CD8-positive, alpha-beta memory T cell (primary cell): Measurements from ENCODE around the gene PSMD5. TPM values are rescaled to one million over a fixed set of nuclear protein-coding genes. Genes with fewer than 3 reads are reported as not detected.
A peak's percentile ranks its signal among the peaks of the same experiment; 100 is the strongest.

Experiments used
- CTCF ChIA-PET: fragments of 350-600 bp; sonication (Branson Sonifier 250); formaldehyde crosslinking; loops from one replicate; lab custom pipeline; 2021; ENCODE audit warnings: antibody characterized with exemption; lab: Charles Lee
- POLR2A ChIA-PET: fragments of 350-600 bp; sonication (Branson Sonifier 250); formaldehyde crosslinking; loops from one replicate; lab custom pipeline; 2021; ENCODE audit warnings: antibody characterized with exemption; lab: Charles Lee
- DNase-seq, 5 donors: peaks; one replicate each; pipeline versions ENCODE4 v3.0.0 to v3.0.0-alpha.2; 2020 to 2022; ENCODE audit warnings: mixed read lengths in 1 of 5
- H3K27ac ChIP-seq: one replicate; pipeline ENCODE4 v1.7.0; 2013; ENCODE audit warnings: low read depth, mild to moderate bottlenecking, low read length, moderate library complexity
- H3K27me3 ChIP-seq: 2 replicates; pipeline ENCODE4 v1.7.0; 2013; ENCODE audit warnings: low read length, mild to moderate bottlenecking; ENCODE audit not compliant: insufficient read depth, poor library complexity, severe bottlenecking
- H3K36me3 ChIP-seq: 2 replicates; pipeline ENCODE4 v1.7.0; 2013; ENCODE audit warnings: mild to moderate bottlenecking, low read length, moderate library complexity; ENCODE audit not compliant: insufficient read depth
- H3K4me1 ChIP-seq: 2 replicates; pipeline ENCODE4 v1.7.0; 2013; ENCODE audit warnings: mild to moderate bottlenecking, low read length, moderate library complexity; ENCODE audit not compliant: insufficient read depth
- H3K4me3 ChIP-seq: 2 replicates; pipeline ENCODE4 v1.7.0; 2013; ENCODE audit warnings: mild to moderate bottlenecking, low read length
- H3K9me3 ChIP-seq: 2 replicates; pipeline ENCODE4 v1.7.0; 2013; ENCODE audit warnings: mild to moderate bottlenecking, low read length
- H3K27ac Mint-ChIP-seq, 8 donors: one replicate each; pipeline ENCODE4 v1.8.0; 2020 to 2021; ENCODE audit warnings: mixed read lengths in 8 of 8, mild to moderate bottlenecking in 6 of 8, inconsistent platforms in 3 of 8, moderate library complexity in 3 of 8
- H3K27me3 Mint-ChIP-seq, 2 donors: one replicate each; pipeline ENCODE4 v1.8.0; 2020 to 2021; ENCODE audit warnings: mixed read lengths in 2 of 2, mild to moderate bottlenecking in 1 of 2, moderate library complexity in 1 of 2
- H3K36me3 Mint-ChIP-seq, 3 donors: one replicate each; pipeline ENCODE4 v1.8.0; 2020 to 2021; ENCODE audit warnings: mixed read lengths in 3 of 3, inconsistent platforms in 1 of 3, mild to moderate bottlenecking in 1 of 3
- H3K4me1 Mint-ChIP-seq, 3 donors: one replicate each; pipeline ENCODE4 v1.8.0; 2020 to 2021; ENCODE audit warnings: mixed read lengths in 3 of 3, inconsistent platforms in 1 of 3, mild to moderate bottlenecking in 1 of 3
- H3K4me3 Mint-ChIP-seq, 7 donors: one replicate each; pipeline ENCODE4 v1.8.0; 2020 to 2021; ENCODE audit warnings: mixed read lengths in 7 of 7, mild to moderate bottlenecking in 6 of 7, moderate library complexity in 4 of 7, inconsistent platforms in 2 of 7
- H3K9me3 Mint-ChIP-seq, 5 donors: one replicate each; pipeline ENCODE4 v1.8.0; 2020 to 2022; ENCODE audit warnings: mixed read lengths in 5 of 5, mild to moderate bottlenecking in 3 of 5, moderate library complexity in 2 of 5, inconsistent platforms in 1 of 5
- polyA plus RNA-seq: library from polyadenylated mRNA; unstranded; fragments of 300-500 nt; fragmentation: Illumina TruSeq; gene quantifications from one replicate; pipeline ENCODE4 v1.2.3, GENCODE V29; 2021
- total RNA-seq, 2 experiments: library from RNA; stranded (reverse); gene quantifications; one replicate each; pipeline ENCODE4 v1.2.3, GENCODE V29; 2021

The PSMD5 gene
- total and polyA plus RNA-seq, 3 experiments from 2014 or later = 21.1 to 63.7 (median 60.9) TPM

- Histone ChIP-seq H3K9me3 (no peaks in the 10 kb centered on the region), H3K4me3 (no peak overlapping the region), H3K4me1 (peaks cover 10% of the 10 kb centered on the region), H3K27me3 (no peaks in the 10 kb centered on the region), H3K36me3 (peaks cover 23% of the 10 kb centered on the region), H3K27ac (no peak overlapping the region)
- peak overlapping the region in 3 of 8 donors; percentile 20 to 63 (median 38) for H3K27ac Mint-ChIP-seq
- H3K4me1 Mint-ChIP-seq = peaks cover 31 to 62% (median 50%) of the 10 kb centered on the region in 3 donors
- ChIA-PET POLR2A (no interaction called here), CTCF (interaction anchor here (1.1 kb wide), 1 partner anchor 157 kb away, joined by 6 read pairs; no protein-coding TSS in a partner anchor)
- H3K36me3 Mint-ChIP-seq = peaks cover 3 to 72% (median 26%) of the 10 kb centered on the region in 3 donors
- no peaks in the 10 kb centered on the region for H3K9me3 Mint-ChIP-seq
- DNase-seq = no peak
- no peak overlapping the region for H3K4me3 Mint-ChIP-seq
- no peaks in the 10 kb centered on the region for H3K27me3 Mint-ChIP-seq
Observed at GRCh38 chr9:120780367-120780766, 62.4 kb downstream of the PSMD5 start.

GRCh38 chr9:120779227-120779626 is 63.5 kb downstream of the PSMD5 start:
- no peak overlapping the region for H3K27ac ChIP-seq
- H3K4me1 Mint-ChIP-seq = peaks cover 26 to 56% (median 45%) of the 10 kb centered on the region in 3 donors
- no peak for DNase-seq
- no peaks in the 10 kb centered on the region for H3K9me3 Mint-ChIP-seq
- peaks cover 23% of the 10 kb centered on the region for H3K36me3 ChIP-seq
- H3K27me3 ChIP-seq = no peaks in the 10 kb centered on the region
- POLR2A ChIA-PET = no interaction called here
- CTCF ChIA-PET = interaction anchor here (1.1 to 1.2 kb wide), 2 partner anchors 158 to 281 kb away, joined by 3 to 6 read pairs; no protein-coding TSS in a partner anchor
- H3K27me3 Mint-ChIP-seq = no peaks in the 10 kb centered on the region
- H3K27ac Mint-ChIP-seq = peak overlapping the region in 1 of 8 donors; percentile 26
- H3K4me3 ChIP-seq = no peak overlapping the region
- no peak overlapping the region for H3K4me3 Mint-ChIP-seq
- peaks cover 3 to 77% (median 29%) of the 10 kb centered on the region in 3 donors for H3K36me3 Mint-ChIP-seq
- no peaks in the 10 kb centered on the region for H3K9me3 ChIP-seq
- H3K4me1 ChIP-seq = peaks cover 7% of the 10 kb centered on the region

- CTCF ChIA-PET = interaction anchor here (1.2 kb wide), 1 partner anchor 281 kb away, joined by 3 read pairs; no protein-coding TSS in a partner anchor
- peaks cover 23% of the 10 kb centered on the region for H3K36me3 ChIP-seq
- H3K4me1 ChIP-seq = peaks cover 7% of the 10 kb centered on the region
- no peaks in the 10 kb centered on the region for H3K27me3 Mint-ChIP-seq
- no peaks in the 10 kb centered on the region for H3K27me3 ChIP-seq
- no peak overlapping the region for H3K27ac ChIP-seq
- peaks cover 3 to 73% (median 27%) of the 10 kb centered on the region in 3 donors for H3K36me3 Mint-ChIP-seq
- no peak for DNase-seq
- POLR2A ChIA-PET = no interaction called here
- H3K9me3 Mint-ChIP-seq = no peaks in the 10 kb centered on the region
- no peak overlapping the region for H3K4me3 ChIP-seq
- H3K27ac Mint-ChIP-seq = peak overlapping the region in 3 of 8 donors; percentile 21 to 68 (median 26)
- peaks cover 22 to 51% (median 41%) of the 10 kb centered on the region in 3 donors for H3K4me1 Mint-ChIP-seq
- H3K4me3 Mint-ChIP-seq = no peak overlapping the region
- no peaks in the 10 kb centered on the region for H3K9me3 ChIP-seq
Observed at GRCh38 chr9:120778758-120779157, 64.0 kb downstream of the PSMD5 start.

GRCh38 chr9:120777229-120777628 is 65.5 kb downstream of the PSMD5 start:
- H3K4me1 ChIP-seq = peaks cover 7% of the 10 kb centered on the region
- H3K27ac Mint-ChIP-seq = no peak overlapping the region
- peaks cover 3 to 77% (median 25%) of the 10 kb centered on the region in 3 donors for H3K36me3 Mint-ChIP-seq
- no peak overlapping the region for H3K4me3 Mint-ChIP-seq
- peaks cover 16 to 39% (median 34%) of the 10 kb centered on the region in 3 donors for H3K4me1 Mint-ChIP-seq
- no peaks in the 10 kb centered on the region for H3K9me3 Mint-ChIP-seq
- H3K27me3 Mint-ChIP-seq = no peaks in the 10 kb centered on the region
- H3K36me3 ChIP-seq = peaks cover 23% of the 10 kb centered on the region
- H3K27me3 ChIP-seq = no peaks in the 10 kb centered on the region
- H3K27ac ChIP-seq = no peak overlapping the region
- H3K9me3 ChIP-seq = no peaks in the 10 kb centered on the region
- H3K4me3 ChIP-seq = no peak overlapping the region
- DNase-seq = no peak
- CTCF ChIA-PET = no interaction called here
- POLR2A ChIA-PET = interaction anchor here (0.7 kb wide), 1 partner anchor 16 kb away, joined by 7 read pairs; the partner anchor contains the start of gene FBXW2

GRCh38 chr9:120776788-120777187 is 65.9 kb downstream of the PSMD5 start:
- ChIA-PET POLR2A (no interaction called here), CTCF (no interaction called here)
- Histone ChIP-seq H3K36me3 (peaks cover 23% of the 10 kb centered on the region), H3K27ac (no peak overlapping the region), H3K4me3 (no peak overlapping the region), H3K4me1 (peaks cover 7% of the 10 kb centered on the region), H3K27me3 (no peaks in the 10 kb centered on the region), H3K9me3 (no peaks in the 10 kb centered on the region)
- Mint-ChIP-seq H3K27me3 (no peaks in the 10 kb centered on the region), H3K27ac (peak overlapping the region in 2 of 8 donors; percentile 22 to 52), H3K4me1 (peaks cover 16 to 39% (median 34%) of the 10 kb centered on the region in 3 donors), H3K9me3 (no peaks in the 10 kb centered on the region), H3K4me3 (no peak overlapping the region), H3K36me3 (peaks cover 3 to 79% (median 25%) of the 10 kb centered on the region in 3 donors)
- DNase-seq = no peak

GRCh38 chr9:120775859-120776258 is 66.9 kb downstream of the PSMD5 start:
- no peaks in the 10 kb centered on the region for H3K27me3 Mint-ChIP-seq

GRCh38 chr9:120774719-120775118 is 68.0 kb downstream of the PSMD5 start:
- Mint-ChIP-seq H3K27me3 (no peaks in the 10 kb centered on the region), H3K4me1 (peaks cover 12 to 25% (median 24%) of the 10 kb centered on the region in 3 donors), H3K27ac (peak overlapping the region in 3 of 8 donors; percentile 3 to 92 (median 79)), H3K36me3 (peaks cover 0 to 87% (median 28%) of the 10 kb centered on the region in 3 donors), H3K9me3 (no peaks in the 10 kb centered on the region), H3K4me3 (no peak overlapping the region)
- ChIA-PET POLR2A (interaction anchor here (0.6 kb wide), 1 partner anchor 12 kb away, joined by 4 read pairs; no protein-coding TSS in a partner anchor), CTCF (no interaction called here)
- Histone ChIP-seq H3K27me3 (no peaks in the 10 kb centered on the region), H3K36me3 (peaks cover 23% of the 10 kb centered on the region), H3K9me3 (no peaks in the 10 kb centered on the region), H3K4me3 (no peak overlapping the region), H3K4me1 (no peaks in the 10 kb centered on the region), H3K27ac (no peak overlapping the region)
- no peak for DNase-seq

More at GRCh38 chr9:120775859-120776258, 66.9 kb downstream of the PSMD5 start:
- Histone ChIP-seq H3K27me3 (no peaks in the 10 kb centered on the region), H3K36me3 (peaks cover 23% of the 10 kb centered on the region), H3K9me3 (no peaks in the 10 kb centered on the region), H3K4me3 (no peak overlapping the region), H3K4me1 (peaks cover 5% of the 10 kb centered on the region), H3K27ac (no peak overlapping the region)
- Mint-ChIP-seq H3K4me3 (no peak overlapping the region), H3K4me1 (peaks cover 16 to 33% (median 26%) of the 10 kb centered on the region in 3 donors), H3K36me3 (peaks cover 0 to 83% (median 23%) of the 10 kb centered on the region in 3 donors), H3K27ac (peak overlapping the region in 3 of 8 donors; percentile 21 to 61 (median 26)), H3K9me3 (no peaks in the 10 kb centered on the region)
- no peak for DNase-seq
- ChIA-PET CTCF (no interaction called here), POLR2A (no interaction called here)

- H3K27ac Mint-ChIP-seq = peak overlapping the region in 2 of 8 donors; percentile 11 to 52
- Histone ChIP-seq H3K4me3 (no peak overlapping the region), H3K36me3 (peaks cover 23% of the 10 kb centered on the region), H3K27ac (no peak overlapping the region), H3K4me1 (no peaks in the 10 kb centered on the region), H3K27me3 (no peaks in the 10 kb centered on the region), H3K9me3 (no peaks in the 10 kb centered on the region)
- no peak overlapping the region for H3K4me3 Mint-ChIP-seq
- ChIA-PET POLR2A (interaction anchor here (1.4 kb wide), 1 partner anchor 287 kb away, joined by 3 read pairs; no protein-coding TSS in a partner anchor), CTCF (interaction anchor here (0.6 to 1.6 kb wide), 3 partner anchors 9 to 287 kb away, joined by 3 to 5 read pairs (median 3); no protein-coding TSS in a partner anchor)
- no peaks in the 10 kb centered on the region for H3K27me3 Mint-ChIP-seq
- H3K9me3 Mint-ChIP-seq = no peaks in the 10 kb centered on the region
- H3K4me1 Mint-ChIP-seq = peaks cover 7 to 11% (median 10%) of the 10 kb centered on the region in 3 donors
- DNase-seq = no peak
- H3K36me3 Mint-ChIP-seq = peaks cover 0 to 87% (median 28%) of the 10 kb centered on the region in 3 donors
Observed at GRCh38 chr9:120773256-120773655, 69.5 kb downstream of the PSMD5 start.
